Body of pancreas (tissue), 4 donors: ENCODE measurements around the gene PALM2AKAP2.

Experiments used
- CTCF ChIP-seq, 7 experiments: fragments of 450-650 bp in 4 of 7; fragments of 200-600 bp in 3 of 7; sonication (generic) in 3 of 7; IDR thresholded peaks; one replicate each; pipeline ENCODE4 v1.5.1; 2016 to 2019; ENCODE audit warnings: antibody characterized with exemption in 7 of 7
- POLR2A ChIP-seq, 3 donors: fragments of 450-650 bp; IDR thresholded peaks; one replicate each; pipeline ENCODE4 v1.6.1; 2016; ENCODE audit warnings: antibody characterized with exemption in 3 of 3, mild to moderate bottlenecking in 2 of 3

DNA sequence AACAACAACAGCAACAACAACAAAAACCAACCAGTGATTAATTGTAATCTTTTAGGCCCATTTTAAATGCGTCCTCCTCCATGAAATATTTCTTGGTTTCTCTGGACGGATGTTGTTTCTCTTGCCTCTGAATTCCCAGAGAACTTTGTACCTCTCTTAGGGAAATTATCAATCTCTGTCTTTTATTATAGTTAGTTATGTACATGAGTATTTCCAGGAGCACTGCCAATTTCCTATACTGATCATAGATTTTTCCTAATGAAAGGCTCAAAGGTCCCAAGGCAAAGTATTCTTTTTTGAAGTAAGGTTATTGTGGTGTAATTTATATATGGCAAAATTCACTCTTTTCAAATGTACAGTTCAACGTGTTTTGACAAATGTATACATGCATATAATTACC lies 20.4 kb upstream of the PALM2AKAP2 start:
- TF ChIP-seq CTCF (IDR thresholded peaks at IDR 0.05), result no peak
- no peak for TF ChIP-seq POLR2A (IDR thresholded peaks at IDR 0.05)
